MM.1S (cell line): ENCODE results near the gene ZNF565.

Experiments
- DNase-seq: peaks from one replicate; pipeline ENCODE4 v3.0.0-alpha.2; 2015
- H2AFZ ChIP-seq: fragments of 300-600 bp; sonication (generic); 2 replicates; pipeline ENCODE4 v1.6.0; 2016; ENCODE audit warnings: antibody characterized with exemption, low read length
- H3F3A ChIP-seq: fragments of 300-600 bp; sonication (generic); 2 replicates; pipeline ENCODE4 v1.6.1; 2016; ENCODE audit warnings: mild to moderate bottlenecking, antibody characterized with exemption, low read length, moderate library complexity, mixed read lengths; ENCODE audit not compliant: insufficient read depth
- H3K27ac ChIP-seq: fragments of 300-600 bp; sonication (generic); 2 replicates; pipeline ENCODE4 v1.5.1; 2016; ENCODE audit warnings: mild to moderate bottlenecking, low read length
- H3K27me3 ChIP-seq: fragments of 300-600 bp; sonication (generic); replicated peaks from 2 replicates; pipeline ENCODE4 v1.6.0; 2016; ENCODE audit warnings: low read length; ENCODE audit not compliant: insufficient read depth
- H3K36me3 ChIP-seq: fragments of 300-600 bp; sonication (generic); replicated peaks from 2 replicates; pipeline ENCODE4 v1.6.1; 2016; ENCODE audit warnings: mild to moderate bottlenecking, low read length, mixed read lengths; ENCODE audit not compliant: insufficient read depth
- H3K4me1 ChIP-seq: fragments of 300-600 bp; sonication (generic); 2 replicates; pipeline ENCODE4 v1.6.1; 2016; ENCODE audit warnings: low read length, mixed read lengths
- H3K4me2 ChIP-seq: fragments of 300-600 bp; sonication (generic); 2 replicates; pipeline ENCODE4 v1.6.0; 2016; ENCODE audit warnings: low read depth, low read length
- H3K4me3 ChIP-seq: fragments of 300-600 bp; sonication (generic); 2 replicates; pipeline ENCODE4 v1.5.1; 2016; ENCODE audit warnings: low read length, mixed read lengths
- H3K79me2 ChIP-seq: fragments of 300-600 bp; sonication (generic); 2 replicates; pipeline ENCODE4 v1.6.1; 2016; ENCODE audit warnings: mixed run types, low read length, mixed read lengths
- H3K9ac ChIP-seq: fragments of 300-600 bp; sonication (generic); 2 replicates; pipeline ENCODE4 v1.6.1; 2016; ENCODE audit warnings: low read length, mixed read lengths
- H3K9me2 ChIP-seq: fragments of 300-600 bp; sonication (generic); replicated peaks from 2 replicates; pipeline ENCODE4 v1.6.1; 2016; ENCODE audit warnings: mild to moderate bottlenecking, low read length, mixed read lengths; ENCODE audit not compliant: insufficient read depth
- H3K9me3 ChIP-seq: fragments of 300-600 bp; sonication (generic); replicated peaks from 2 replicates; pipeline ENCODE4 v1.6.1; 2016; ENCODE audit warnings: mild to moderate bottlenecking, low read length, mixed read lengths; ENCODE audit not compliant: insufficient read depth
- H4K20me1 ChIP-seq: fragments of 300-600 bp; sonication (generic); 2 replicates; pipeline ENCODE4 v1.6.1; 2016; ENCODE audit warnings: mild to moderate bottlenecking, low read length, moderate library complexity, mixed read lengths; ENCODE audit not compliant: insufficient read depth
- CTCF ChIP-seq: fragments of 300-600 bp; sonication (generic); IDR thresholded peaks from 2 replicates; pipeline ENCODE4 v1.5.1; 2016; ENCODE audit warnings: antibody characterized with exemption, low read length, mixed read lengths
- EZH2 ChIP-seq: fragments of 300-600 bp; sonication (generic); optimal IDR thresholded peaks from 2 replicates; pipeline ENCODE3; 2017; ENCODE audit warnings: low read depth, mild to moderate bottlenecking, antibody characterized with exemption, low read length, mixed read lengths
- EZH2phosphoT487 ChIP-seq: fragments of 300-600 bp; sonication (generic); IDR thresholded peaks from 2 replicates; pipeline ENCODE4 v1.6.1; 2018; ENCODE audit warnings: antibody characterized with exemption, low read length

ZNF565 gene

GRCh38 chr19:36255316-36255715, 40.9 kb upstream of the ZNF565 start:
- no peaks in the 10 kb centered on the region for H3F3A ChIP-seq
- H2AFZ ChIP-seq, result no peak overlapping the region
- no peaks in the 10 kb centered on the region for H3K27me3 ChIP-seq
- no peaks in the 10 kb centered on the region for H3K36me3 ChIP-seq
- H3K9me2 ChIP-seq, result no peaks in the 10 kb centered on the region
- TF ChIP-seq EZH2phosphoT487, result no peak
- no peak for TF ChIP-seq CTCF
- no peak for TF ChIP-seq EZH2
- H3K4me1 ChIP-seq, result no peaks in the 10 kb centered on the region
- DNase-seq, result no peak
- H4K20me1 ChIP-seq, result no peaks in the 10 kb centered on the region
- no peak overlapping the region for H3K9ac ChIP-seq
- no peak overlapping the region for H3K4me3 ChIP-seq
- H3K9me3 ChIP-seq, result no peaks in the 10 kb centered on the region
- H3K4me2 ChIP-seq, result no peak overlapping the region
- no peak overlapping the region for H3K27ac ChIP-seq
- H3K79me2 ChIP-seq, result no peaks in the 10 kb centered on the region

GRCh38 chr19:36254848-36255247, 40.4 kb upstream of the ZNF565 start:
- Histone ChIP-seq H3F3A (no peaks in the 10 kb centered on the region), H3K4me2 (no peak overlapping the region), H3K79me2 (no peaks in the 10 kb centered on the region), H2AFZ (no peak overlapping the region), H4K20me1 (no peaks in the 10 kb centered on the region), H3K9me2 (no peaks in the 10 kb centered on the region), H3K4me3 (no peak overlapping the region), H3K9me3 (no peaks in the 10 kb centered on the region), H3K27me3 (no peaks in the 10 kb centered on the region), H3K4me1 (no peaks in the 10 kb centered on the region), H3K27ac (no peak overlapping the region), H3K36me3 (no peaks in the 10 kb centered on the region), H3K9ac (no peak overlapping the region)
- no peak for TF ChIP-seq CTCF
- TF ChIP-seq EZH2, result no peak
- TF ChIP-seq EZH2phosphoT487, result no peak
- DNase-seq, result no peak

- Histone ChIP-seq H3K9ac (no peak overlapping the region), H3K4me3 (no peak overlapping the region), H3K4me1 (no peaks in the 10 kb centered on the region)
Observed at GRCh38 chr19:36252047-36252446, 37.6 kb upstream of the ZNF565 start.

More at GRCh38 chr19:36252047-36252446, 37.6 kb upstream of the ZNF565 start:
- no peaks in the 10 kb centered on the region for H4K20me1 ChIP-seq
- H3F3A ChIP-seq, result no peaks in the 10 kb centered on the region
- H3K27ac ChIP-seq, result no peak overlapping the region
- no peak for TF ChIP-seq CTCF
- no peak for TF ChIP-seq EZH2phosphoT487
- TF ChIP-seq EZH2, result no peak
- no peaks in the 10 kb centered on the region for H3K79me2 ChIP-seq
- H3K4me2 ChIP-seq, result no peak overlapping the region
- H3K27me3 ChIP-seq, result no peaks in the 10 kb centered on the region
- no peaks in the 10 kb centered on the region for H3K9me2 ChIP-seq
- no peaks in the 10 kb centered on the region for H3K9me3 ChIP-seq
- no peaks in the 10 kb centered on the region for H3K36me3 ChIP-seq
- H2AFZ ChIP-seq, result no peak overlapping the region
- no peak for DNase-seq
